GM12875 (cell line): ENCODE data around the gene SUN2.

Experiments used
- H3K4me3 ChIP-seq: one replicate; pipeline ENCODE4 v1.5.1; 2011; ENCODE audit warnings: low read depth, low read length, control low read depth
- CTCF ChIP-seq: IDR thresholded peaks from 2 replicates; pipeline ENCODE4 v1.5.1; 2011; ENCODE audit warnings: low read depth, mild to moderate bottlenecking, control low read depth, inconsistent platforms, low read length, moderate library complexity, borderline replicate concordance; ENCODE audit not compliant: insufficient read depth

Gene SUN2

GRCh38 chr22:38770257-38770949, 14.6 kb upstream of the SUN2 start:
- H3K4me3 ChIP-seq, result no peak overlapping the region
- TF ChIP-seq CTCF, result no peak

- H3K4me3 ChIP-seq, result no peak overlapping the region
- TF ChIP-seq CTCF, result no peak
Observed at GRCh38 chr22:38768036-38768435, 12.2 kb upstream of the SUN2 start.

- no peak overlapping the region for H3K4me3 ChIP-seq
- no peak for TF ChIP-seq CTCF
Observed at GRCh38 chr22:38767313-38767712, 11.5 kb upstream of the SUN2 start.

GRCh38 chr22:38766076-38766777, 10.4 kb upstream of the SUN2 start:
- peak; percentile 92 for TF ChIP-seq CTCF

GRCh38 chr22:38762551-38762983, 6.8 kb upstream of the SUN2 start:
- H3K4me3 ChIP-seq, result no peak overlapping the region
- TF ChIP-seq CTCF, result no peak

More at GRCh38 chr22:38766076-38766777, 10.4 kb upstream of the SUN2 start:
- H3K4me3 ChIP-seq, result no peak overlapping the region

GRCh38 chr22:38761202-38762162, 5.7 kb upstream of the SUN2 start:
- TF ChIP-seq CTCF, result no peak
- H3K4me3 ChIP-seq, result no peak overlapping the region
